Aortic smooth muscle cell (primary cell): ENCODE results near the gene PLSCR3. TPM values are rescaled to one million over a fixed set of nuclear protein-coding genes. Genes with fewer than 3 reads are reported as not detected.

Source experiments
- total RNA-seq: library from RNA; depleted of rRNA; stranded (reverse); fragments of >200 nt; gene quantifications from 2 replicates; pipeline ENCODE4 v1.2.3, GENCODE V29; 2014

PLSCR3 gene
- 18.6 and 25.4 TPM in 2 replicates for total RNA-seq

DNA sequence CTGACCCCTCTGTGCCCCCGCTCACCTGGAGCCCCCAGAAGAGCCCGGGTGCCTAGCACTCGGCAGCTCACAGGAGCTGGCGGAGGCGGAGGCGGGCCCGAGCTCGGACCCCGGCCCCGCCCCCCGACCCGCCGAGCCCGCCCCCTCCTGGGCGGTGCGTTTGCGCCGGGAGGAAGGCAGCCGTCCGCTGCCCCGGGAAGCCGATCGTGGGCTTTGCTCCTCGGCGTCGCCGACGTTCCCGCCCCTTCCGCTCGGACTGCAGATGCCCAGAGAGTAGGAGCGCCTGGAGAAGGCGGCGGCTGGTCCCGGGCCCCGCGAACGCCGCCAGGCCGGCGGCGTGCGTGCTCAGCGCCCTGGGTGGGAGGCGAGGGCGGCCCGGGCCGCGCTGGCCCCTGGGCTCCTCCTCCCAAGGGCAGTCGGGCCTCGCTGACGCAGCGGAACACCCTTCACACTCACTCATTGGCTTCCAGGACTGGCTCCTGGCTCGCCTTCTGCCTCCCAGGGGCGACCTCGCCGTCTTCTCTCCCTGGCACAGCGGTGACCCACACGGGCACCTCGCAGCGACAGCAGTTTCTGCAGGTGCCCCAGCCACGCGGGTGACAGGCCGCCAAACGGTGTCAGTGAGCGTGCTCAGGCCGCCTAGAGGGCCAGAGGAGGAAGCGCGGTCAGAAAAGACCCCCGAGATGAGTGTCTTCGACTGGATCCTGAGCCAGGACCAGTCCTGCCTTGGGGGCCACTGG is at the start of gene PLSCR3:
TSS of gene PLSCR3 (minus strand) at position 74 of the 740 bp plus-strand sequence. CDS start 415 bp downstream, outside the sequence.

DNA sequence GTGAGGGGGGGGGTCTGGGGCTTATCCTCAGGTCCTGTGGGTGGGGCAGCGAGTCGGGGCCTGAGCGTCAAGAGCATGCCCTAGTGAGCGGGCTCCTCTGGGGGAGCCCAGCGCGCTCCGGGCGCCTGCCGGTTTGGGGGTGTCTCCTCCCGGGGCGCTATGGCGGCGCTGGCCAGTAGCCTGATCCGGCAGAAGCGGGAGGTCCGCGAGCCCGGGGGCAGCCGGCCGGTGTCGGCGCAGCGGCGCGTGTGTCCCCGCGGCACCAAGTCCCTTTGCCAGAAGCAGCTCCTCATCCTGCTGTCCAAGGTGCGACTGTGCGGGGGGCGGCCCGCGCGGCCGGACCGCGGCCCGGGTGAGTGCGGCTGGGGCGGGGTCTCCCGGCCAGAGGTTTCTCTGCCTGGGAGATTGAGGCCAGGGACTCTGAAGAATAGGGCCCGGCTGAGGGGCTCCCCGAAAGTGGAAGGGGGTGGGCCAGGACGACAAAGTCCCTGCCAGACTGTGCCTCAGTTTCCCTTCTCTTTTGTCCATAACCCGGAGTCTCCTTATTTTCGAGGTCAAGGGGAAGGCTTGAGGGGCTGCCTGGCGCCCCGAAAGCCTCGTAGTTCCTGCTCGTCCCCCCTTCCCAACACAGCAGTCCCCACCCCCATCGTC is 45.3 kb upstream of the PLSCR3 start, which contains the start of gene FGF11:
TSS of gene FGF11 (plus strand) at position 51 of the 651 bp plus-strand sequence. CDS start at position 160, 109 bp downstream.

DNA sequence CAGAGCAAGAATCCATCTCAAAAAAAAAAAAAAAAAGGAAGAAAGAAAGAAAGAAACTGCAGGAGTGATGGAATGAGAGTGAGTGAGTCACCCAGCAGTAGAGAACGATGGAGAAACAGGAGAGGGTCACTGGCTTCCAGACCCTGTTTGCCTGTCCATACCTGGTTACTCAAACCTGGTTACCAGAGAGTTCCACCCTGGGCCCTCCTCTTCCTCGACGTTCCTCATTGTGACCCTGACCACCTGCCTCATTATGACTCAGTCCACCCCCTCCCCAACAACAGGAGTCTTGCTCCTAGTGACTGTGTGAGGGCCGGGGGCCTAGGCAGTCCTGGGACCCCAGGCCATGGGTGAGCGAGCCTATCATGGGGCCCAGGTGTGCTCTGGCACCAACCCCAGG is 34.2 kb upstream of the PLSCR3 start, which contains the start of gene SPEM3:
TSS of gene SPEM3 (plus strand) at position 301 of the 400 bp plus-strand sequence. CDS start at position 347, 46 bp downstream.

DNA sequence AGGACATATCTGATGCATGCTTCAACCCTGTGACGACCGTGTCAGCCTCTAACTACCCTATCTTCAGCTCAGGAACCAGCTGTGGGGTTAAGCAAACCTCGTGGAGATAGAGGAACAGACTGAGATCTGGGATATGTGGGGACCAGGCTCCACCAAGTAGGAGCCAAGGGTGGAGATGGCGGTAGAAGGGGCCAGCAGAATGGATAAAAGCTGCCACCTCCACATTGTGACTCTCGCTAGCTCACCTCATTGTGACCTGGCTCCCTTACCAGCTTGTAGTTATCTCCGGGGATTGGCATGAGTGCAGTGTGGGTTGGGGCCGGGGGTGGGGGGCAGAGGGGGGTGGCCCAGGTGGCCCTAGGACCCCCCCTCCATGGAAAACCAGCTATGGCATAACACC is 31.0 kb upstream of the PLSCR3 start, which contains the start of gene SPEM2:
TSS of gene SPEM2 (plus strand) at position 301 of the 400 bp plus-strand sequence. CDS start at position 374, 73 bp downstream.

DNA sequence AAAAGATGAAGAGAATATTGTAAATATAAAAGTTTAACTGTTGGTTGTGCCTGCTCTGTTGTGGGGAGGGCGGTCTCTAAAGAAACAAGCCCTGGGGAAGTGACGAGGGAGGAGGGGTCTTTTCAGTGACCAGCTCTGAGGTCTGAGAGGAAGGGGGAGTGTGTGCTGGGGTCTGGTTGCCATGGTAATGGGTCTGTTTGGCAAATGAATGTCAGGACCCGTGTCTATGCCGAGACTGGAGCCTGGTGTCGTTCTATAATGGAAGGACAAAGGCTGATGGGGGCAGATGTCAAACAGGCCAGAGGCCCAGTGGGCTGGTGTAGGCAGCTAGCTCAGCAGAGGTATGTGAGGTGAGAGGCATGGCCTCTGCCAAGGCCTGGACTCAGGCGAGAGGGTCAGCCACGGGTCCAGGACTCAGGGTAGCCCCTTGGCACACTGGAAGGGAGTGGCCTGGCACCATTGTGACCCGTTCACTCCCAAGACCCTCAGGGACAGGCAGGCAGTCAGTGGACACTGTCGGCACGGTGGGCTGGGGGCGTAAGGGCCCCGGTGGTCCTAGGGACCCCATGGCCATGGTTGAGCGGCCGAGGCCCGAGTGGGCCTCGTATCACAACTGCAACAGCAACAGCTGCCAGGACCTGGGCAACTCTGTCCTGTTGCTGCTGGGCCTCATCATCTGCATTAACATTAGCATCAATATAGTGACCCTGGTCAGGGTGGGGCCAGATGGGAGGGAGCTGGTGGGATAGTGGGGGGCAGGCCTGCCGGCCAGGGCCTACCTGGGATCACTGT is 25.7 kb upstream of the PLSCR3 start, which contains the start of gene SPEM1:
TSS of gene SPEM1 (plus strand) at position 506 of the 792 bp plus-strand sequence. CDS start at position 567, 61 bp downstream.

DNA sequence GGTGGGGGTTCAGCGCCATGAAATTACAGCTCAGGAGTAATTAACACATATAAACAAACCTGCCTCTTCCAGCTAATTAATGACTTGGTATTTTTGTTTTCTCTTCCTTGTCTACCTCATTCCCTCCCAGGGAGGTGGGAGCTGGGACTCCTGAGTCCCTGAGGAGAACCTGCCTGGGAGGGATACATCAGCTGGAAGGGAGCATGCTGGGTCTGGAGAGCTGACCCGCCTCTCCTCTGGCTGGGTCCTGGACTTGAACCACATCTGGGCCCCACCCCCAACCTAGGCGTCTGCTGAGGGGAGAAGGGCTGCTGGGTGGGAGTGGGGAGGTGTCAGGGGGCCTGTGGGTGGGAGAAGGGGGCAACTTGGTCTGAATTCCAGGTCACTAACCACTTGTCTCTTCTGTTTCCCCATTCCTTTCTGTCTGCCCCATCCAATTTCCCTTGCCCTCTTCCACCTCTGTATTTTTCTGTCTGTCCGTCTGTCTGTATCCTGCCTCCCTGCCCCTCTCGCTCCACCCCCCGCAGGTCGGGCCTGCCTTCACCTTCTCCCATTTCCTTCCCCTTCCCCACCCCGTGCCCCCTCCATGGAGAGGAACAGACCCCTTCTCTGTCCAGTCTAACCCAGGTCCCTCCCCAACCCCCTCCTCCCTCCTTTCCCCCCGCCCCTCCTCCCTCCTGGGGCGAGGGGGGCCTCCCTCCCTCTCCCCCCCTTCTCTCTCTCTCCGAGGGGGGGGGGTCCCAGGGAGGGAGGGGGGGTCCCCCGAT is 13.3 kb upstream of the PLSCR3 start, which contains the start of gene NLGN2:
TSS of gene NLGN2 (plus strand) at position 361 of the 767 bp plus-strand sequence. CDS start 411 bp downstream, outside the sequence.

DNA sequence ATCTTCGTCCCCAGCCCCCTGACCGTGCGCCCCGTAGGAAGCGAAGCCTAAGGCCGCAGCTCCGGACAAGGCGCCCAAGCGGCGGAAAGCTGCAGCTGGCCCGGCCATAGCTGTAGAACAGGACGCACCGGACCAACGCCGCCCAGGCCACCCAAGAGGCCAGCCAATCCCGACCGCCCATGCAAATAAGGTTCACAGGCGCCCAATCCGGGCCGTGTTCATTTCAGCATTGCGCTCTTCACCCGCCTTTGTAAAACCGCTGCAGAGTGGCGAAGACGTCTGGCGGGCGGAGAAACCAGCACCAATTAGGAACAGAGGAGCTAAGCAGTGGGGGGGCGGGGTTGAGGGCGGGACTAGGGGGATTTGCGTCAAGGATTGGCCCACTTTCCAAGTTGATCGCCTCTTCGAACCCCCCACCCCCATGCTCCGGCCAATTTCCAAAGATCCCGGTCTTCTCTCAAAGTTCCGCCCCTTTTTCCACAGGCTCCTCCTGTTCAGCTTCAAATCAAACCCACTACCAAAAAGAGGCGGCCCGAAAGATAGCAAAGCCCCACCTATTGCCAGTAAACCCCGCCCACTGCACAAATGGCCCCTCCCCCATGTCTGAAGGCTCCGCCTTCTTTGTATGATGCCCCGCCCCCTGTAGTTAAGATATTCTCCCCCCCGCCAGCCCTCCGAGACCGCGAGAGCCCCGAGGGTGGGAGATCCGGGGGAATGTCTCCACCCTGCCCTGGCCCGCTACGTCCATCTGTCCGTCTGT is 9.8 kb upstream of the PLSCR3 start, which contains the start of gene TMEM256:
TSS of gene TMEM256 (minus strand) at position 121 of the 760 bp plus-strand sequence. CDS start at position 108, 13 bp downstream.

DNA sequence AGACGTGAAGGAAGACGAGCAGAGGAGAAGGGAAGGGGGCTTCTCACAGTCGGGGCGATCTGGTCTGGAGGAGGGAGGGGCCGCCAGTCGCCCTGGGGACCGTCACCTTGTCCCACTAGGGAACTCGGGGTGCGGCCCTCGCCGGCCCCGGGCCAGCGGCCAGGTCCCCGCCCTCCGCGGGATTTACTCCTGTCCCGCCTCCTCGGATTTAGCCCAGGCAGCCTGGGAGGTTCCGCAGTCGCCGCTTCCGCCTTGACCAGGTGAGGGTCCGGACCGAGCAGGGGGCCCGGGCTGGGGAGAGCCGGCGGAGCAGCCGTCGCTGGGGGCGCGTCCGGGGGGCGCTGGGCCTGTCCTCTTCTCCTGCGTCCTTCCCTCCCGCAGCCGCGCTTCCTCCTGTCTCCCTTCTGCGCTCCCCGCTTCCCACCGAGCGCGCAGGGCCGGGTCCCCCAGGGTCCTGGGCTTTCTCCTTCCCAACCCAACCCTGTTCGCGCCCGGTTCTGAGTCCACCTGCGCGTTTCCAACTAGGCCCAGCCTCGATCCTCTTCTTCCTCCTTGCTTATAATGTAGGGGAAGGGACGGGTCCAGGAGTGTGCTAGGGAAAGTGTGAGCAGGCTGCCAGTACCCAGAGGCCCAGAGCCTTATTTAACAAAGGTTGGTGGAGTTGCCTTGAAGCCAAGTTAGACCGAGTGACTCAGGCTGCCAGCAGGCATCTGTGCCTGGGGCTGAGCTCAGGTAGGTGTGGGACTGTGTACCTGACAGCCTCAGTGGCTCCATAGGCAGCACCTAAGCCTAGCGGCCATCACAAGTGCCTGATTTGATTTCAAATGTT is 13.3 kb downstream of the PLSCR3 start, which contains the start of gene TNK1:
TSS of gene TNK1 (plus strand) at position 235 of the 829 bp plus-strand sequence. CDS start 1,838 bp downstream, outside the sequence.

DNA sequence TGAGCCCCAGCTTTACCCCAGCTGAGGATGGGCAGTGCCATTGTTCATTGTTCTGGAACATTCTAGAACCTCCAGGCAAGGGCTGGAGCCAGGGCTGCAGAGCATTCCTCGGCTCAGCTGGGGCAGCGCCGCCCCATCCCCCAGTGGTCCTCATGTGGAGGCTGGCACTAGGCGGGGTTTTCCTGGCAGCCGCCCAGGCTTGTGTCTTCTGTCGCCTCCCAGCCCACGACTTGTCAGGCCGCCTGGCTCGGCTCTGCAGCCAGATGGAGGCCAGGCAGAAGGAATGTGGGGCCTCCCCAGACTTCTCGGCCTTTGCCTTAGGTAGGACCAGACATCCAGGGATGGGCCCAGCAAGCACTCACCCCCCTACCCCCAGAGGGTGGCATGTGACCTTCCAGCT is 39.3 kb downstream of the PLSCR3 start, which contains the start of gene TMEM95:
TSS of gene TMEM95 (plus strand) at position 104 of the 400 bp plus-strand sequence. CDS start at position 153, 49 bp downstream.

DNA sequence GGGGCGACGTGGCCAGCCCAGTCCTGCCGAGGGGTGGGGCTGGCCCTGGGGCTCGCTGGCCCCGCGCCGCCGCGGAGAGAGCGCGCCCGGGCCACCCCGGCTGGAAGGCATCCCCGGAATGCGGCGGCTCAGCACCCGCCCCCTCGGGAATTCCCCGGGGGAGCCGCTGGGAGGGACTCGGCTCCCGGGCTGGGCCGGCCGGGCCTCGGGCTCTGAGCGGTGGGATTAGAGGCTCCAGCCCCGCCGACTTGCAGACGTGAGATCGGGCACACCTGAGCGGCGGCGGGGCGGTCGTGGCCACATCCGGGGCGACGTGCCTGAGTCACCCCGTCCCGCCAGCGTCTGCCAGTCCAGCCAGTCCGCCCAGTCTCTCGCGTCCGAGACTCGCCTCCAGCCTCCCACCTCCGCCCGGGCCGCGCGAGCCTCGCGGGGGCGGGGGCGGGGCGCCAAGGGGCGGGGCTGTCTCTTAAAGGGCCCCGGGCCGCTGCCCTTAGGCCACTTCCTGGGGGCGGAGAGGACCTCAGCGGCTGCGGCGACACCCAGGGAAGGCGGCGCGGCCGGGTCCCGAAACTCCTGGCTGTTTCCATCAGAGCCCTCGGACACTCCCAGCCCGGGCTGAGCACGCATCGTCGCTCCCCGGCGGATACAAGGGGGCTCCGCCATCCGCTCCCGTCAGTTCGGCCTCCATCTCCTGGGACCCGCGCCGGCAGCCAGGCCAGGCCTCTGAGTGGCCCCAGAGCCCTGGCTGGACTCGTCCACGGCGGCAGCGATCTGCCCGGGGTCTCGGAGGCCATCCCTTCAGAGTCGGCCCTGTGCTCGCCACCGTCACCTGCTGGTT is 42.4 kb downstream of the PLSCR3 start, which contains the start of gene KCTD11:
TSS of gene KCTD11 (plus strand) at position 498 of the 838 bp plus-strand sequence.

Other genes starting within 250 kb of the PLSCR3 start
- 0.66 and 0.68 TPM in 2 replicates for gene ASGR1, start 215.2 kb downstream of the PLSCR3 start, total RNA-seq
- 15.0 and 16.0 TPM in 2 replicates for gene DLG4, start 174.7 kb downstream of the PLSCR3 start, total RNA-seq
- 273 and 426 TPM in 2 replicates for gene ACADVL, start 174.6 kb downstream of the PLSCR3 start, total RNA-seq
- 69.3 and 76.5 TPM in 2 replicates for gene DVL2, start 160.0 kb downstream of the PLSCR3 start, total RNA-seq
- gene PHF23, start 155.1 kb downstream of the PLSCR3 start, total RNA-seq: 33.3 and 34.9 TPM in 2 replicates
- gene GABARAP, start 152.1 kb downstream of the PLSCR3 start, total RNA-seq: 172 and 209 TPM in 2 replicates
- gene CTDNEP1, start 142.8 kb downstream of the PLSCR3 start, total RNA-seq: 17.6 and 35.4 TPM in 2 replicates
- 29.7 and 35.6 TPM in 2 replicates for gene ELP5, start 142.3 kb downstream of the PLSCR3 start, total RNA-seq
- 3.5 and 8.2 TPM in 2 replicates for gene CLDN7, start 132.0 kb downstream of the PLSCR3 start, total RNA-seq
- gene SLC2A4, start 112.8 kb downstream of the PLSCR3 start, total RNA-seq: 0.13 and 0.19 TPM in 2 replicates
- not detected in 2 replicates for gene YBX2, start 99.9 kb downstream of the PLSCR3 start, total RNA-seq
- gene EIF5A, start 86.9 kb downstream of the PLSCR3 start, total RNA-seq: 541 and 738 TPM in 2 replicates
- 33.6 and 40.6 TPM in 2 replicates for gene GPS2, start 79.2 kb downstream of the PLSCR3 start, total RNA-seq
- gene NEURL4, start 65.2 kb downstream of the PLSCR3 start, total RNA-seq: 14.2 and 18.9 TPM in 2 replicates
- 0.56 and 2.2 TPM in 2 replicates for gene ACAP1, start 58.0 kb downstream of the PLSCR3 start, total RNA-seq
- gene KCTD11, start 42.4 kb downstream of the PLSCR3 start, total RNA-seq: 5.8 and 5.9 TPM in 2 replicates
- not detected in 2 replicates for gene TMEM95, start 39.4 kb downstream of the PLSCR3 start, total RNA-seq
- gene TNK1, start 13.4 kb downstream of the PLSCR3 start, total RNA-seq: not detected in 2 replicates
- 55.4 and 82.8 TPM in 2 replicates for gene TMEM256, start 9.6 kb upstream of the PLSCR3 start, total RNA-seq
- 2.5 and 6.7 TPM in 2 replicates for gene NLGN2, start 13.3 kb upstream of the PLSCR3 start, total RNA-seq
- not detected in 2 replicates for gene SPEM1, start 25.8 kb upstream of the PLSCR3 start, total RNA-seq
- not detected in 2 replicates for gene SPEM2, start 31.1 kb upstream of the PLSCR3 start, total RNA-seq
- gene SPEM3, start 34.3 kb upstream of the PLSCR3 start, total RNA-seq: not detected in 2 replicates
- gene TMEM102, start 40.9 kb upstream of the PLSCR3 start, total RNA-seq: 2.4 and 3.2 TPM in 2 replicates
- gene FGF11, start 45.0 kb upstream of the PLSCR3 start, total RNA-seq: 0.13 and 0.19 TPM in 2 replicates
- gene CHRNB1, start 50.5 kb upstream of the PLSCR3 start, total RNA-seq: 6.6 and 7.6 TPM in 2 replicates
- 18.2 and 23.6 TPM in 2 replicates for gene ZBTB4, start 85.1 kb upstream of the PLSCR3 start, total RNA-seq
- not detected in 2 replicates for gene SLC35G6, start 86.9 kb upstream of the PLSCR3 start, total RNA-seq
- 98.6 and 101 TPM in 2 replicates for gene POLR2A, start 89.8 kb upstream of the PLSCR3 start, total RNA-seq
- 9.2 and 21.8 TPM in 2 replicates for gene TNFSF12, start 154.5 kb upstream of the PLSCR3 start, total RNA-seq
- gene TNFSF13, start 164.2 kb upstream of the PLSCR3 start, total RNA-seq: 3.4 and 4.1 TPM in 2 replicates
- 55.3 and 71.7 TPM in 2 replicates for gene SENP3, start 167.4 kb upstream of the PLSCR3 start, total RNA-seq
- 47.7 and 75.6 TPM in 2 replicates for gene CD68, start 185.1 kb upstream of the PLSCR3 start, total RNA-seq
- 41.5 and 57.2 TPM in 2 replicates for gene MPDU1, start 189.3 kb upstream of the PLSCR3 start, total RNA-seq
- 0.19 and 0.26 TPM in 2 replicates for gene SOX15, start 195.6 kb upstream of the PLSCR3 start, total RNA-seq
- 45.9 and 56.7 TPM in 2 replicates for gene FXR2, start 220.4 kb upstream of the PLSCR3 start, total RNA-seq
- 45.6 and 50.5 TPM in 2 replicates for gene SAT2, start 233.3 kb upstream of the PLSCR3 start, total RNA-seq
- 0.26 and 0.50 TPM in 2 replicates for gene SHBG, start 235.6 kb upstream of the PLSCR3 start, total RNA-seq